Raji (cell line): Measurements from ENCODE around the gene GCGR.

Experiments
- POLR2A ChIP-seq: IDR thresholded peaks from 2 replicates; pipeline ENCODE4 v1.6.1; 2011; ENCODE audit warnings: low read depth, low read length, control low read depth; ENCODE audit not compliant: insufficient read depth

The GCGR gene

GRCh38 chr17:81849457-81849856 is 45.5 kb downstream of the GCGR start:
- no peak for TF ChIP-seq POLR2A

- TF ChIP-seq POLR2A = no peak
These were observed 47.5 kb downstream of the GCGR start for GRCh38 chr17:81851423-81851822.

- TF ChIP-seq POLR2A = no peak
These were observed 48.3 kb downstream of the GCGR start for GRCh38 chr17:81852237-81852636.

GRCh38 chr17:81854974-81855774 is 51.2 kb downstream of the GCGR start:
- no peak for TF ChIP-seq POLR2A

GRCh38 chr17:81858170-81858966 is 54.4 kb downstream of the GCGR start:
- no peak for TF ChIP-seq POLR2A

- TF ChIP-seq POLR2A = no peak
These were observed 55.3 kb downstream of the GCGR start for GRCh38 chr17:81858967-81859905.

GRCh38 chr17:81859906-81860755 is 56.2 kb downstream of the GCGR start, which contains the start of gene P4HB:
P4HB (minus strand) TSS chr17:81860535; CDS start chr17:81860471, 64 bp downstream.
- peak; percentile 90 for TF ChIP-seq POLR2A

GRCh38 chr17:81860756-81861568 is 57.0 kb downstream of the GCGR start:
- TF ChIP-seq POLR2A = peak; percentile 94

- no peak for TF ChIP-seq POLR2A
These were observed 59.2 kb downstream of the GCGR start for GRCh38 chr17:81863123-81863675.
